ENCODE data around the gene KLHL35.

GRCh38 chr11:75481223-75481921 lies 48.4 kb upstream of the KLHL35 start:
- no peak for TF ChIP-seq POLR2AphosphoS5 (IDR thresholded peaks at IDR 0.05; ENCODE audit: insufficient read depth in 1 of 2, low read depth in 1 of 2)
- no peak for TF ChIP-seq CTCF (IDR thresholded peaks at IDR 0.05)

All from vagina (tissue), 2 donors.